Kidney (tissue), 14 donors: ENCODE data around the gene LBX2. TPM values are rescaled to one million over a fixed set of nuclear protein-coding genes. Genes with fewer than 3 reads are reported as not detected.

Experiments
- DNase-seq, 5 donors: peaks; one replicate each; pipeline ENCODE4 v3.0.0-alpha.2; 2013 to 2020
- FAIRE-seq: peaks from 2 replicates; lab custom pipeline; 2012; peaks lifted over from hg19 to GRCh38; lab: Jason Lieb, UNC
- H3K27ac ChIP-seq, 2 donors: one replicate each; pipeline ENCODE4 v1.7.0; 2013; ENCODE audit warnings: low read depth in 2 of 2, low read length in 2 of 2, inconsistent platforms in 1 of 2
- H3K27me3 ChIP-seq: one replicate; pipeline ENCODE4 v1.7.1; 2013; ENCODE audit warnings: low read length, inconsistent platforms; ENCODE audit not compliant: control insufficient read depth, insufficient read depth
- H3K36me3 ChIP-seq, 3 donors: one replicate each; pipeline versions ENCODE4 v1.7.0 to v1.7.1; 2013; ENCODE audit warnings: low read length in 3 of 3, control low read depth in 1 of 3, inconsistent platforms in 1 of 3; ENCODE audit not compliant: insufficient read depth in 3 of 3, control insufficient read depth in 2 of 3
- H3K4me1 ChIP-seq, 3 donors: one replicate each; pipeline versions ENCODE4 v1.7.0 to v1.7.1; 2013; ENCODE audit warnings: low read length in 3 of 3, inconsistent platforms in 1 of 3, low read depth in 1 of 3; ENCODE audit not compliant: control insufficient read depth in 2 of 3, insufficient read depth in 2 of 3
- H3K4me3 ChIP-seq, 3 donors: one replicate each; pipeline versions ENCODE4 v1.7.0 to v1.8.1; 2013; ENCODE audit warnings: low read length in 3 of 3, control low read depth in 1 of 3, inconsistent platforms in 1 of 3
- H3K9ac ChIP-seq, 3 donors: one replicate each; pipeline versions ENCODE4 v1.7.0 to v1.7.1; 2013; ENCODE audit warnings: low read length in 3 of 3, control low read depth in 1 of 3, inconsistent platforms in 1 of 3
- H3K9me3 ChIP-seq, 3 donors: one replicate each; pipeline versions ENCODE4 v1.7.0 to v1.7.1; 2013; ENCODE audit warnings: low read length in 3 of 3, control low read depth in 1 of 3, inconsistent platforms in 1 of 3; ENCODE audit not compliant: control insufficient read depth in 2 of 3, insufficient read depth in 1 of 3
- CTCF ChIP-seq: IDR thresholded peaks from 3 replicates; pipeline ENCODE4 v1.5.1; 2012; ENCODE audit warnings: mild to moderate bottlenecking, moderate library complexity, borderline replicate concordance; ENCODE audit not compliant: insufficient read depth; ENCODE audit errors: extremely low read depth
- intact Hi-C: fragments of 100-400 bp; cut with DNase I; formaldehyde crosslinking; loops from one replicate; pipeline ENCODE4 v1.11.1; 2022
- polyA plus RNA-seq: library from polyadenylated mRNA; stranded (reverse); fragments of 350-450 nt; fragmentation: Illumina TruSeq; extraction: RNeasy Lipid Tissue Mini Kit (QIAGEN cat#74804); gene quantifications from one replicate; pipeline ENCODE4 v1.2.3, GENCODE V29; 2014; ENCODE audit warnings: low read depth, low replicate concordance; ENCODE audit not compliant: insufficient read depth
- total RNA-seq: library from RNA; stranded (reverse); fragmentation: NEBNext Ultra II Directional; extraction: Animal tissue kit (Norgen Biotek cat#: 25700); gene quantifications from one replicate; pipeline ENCODE4 v1.2.1, GENCODE V29; 2021
- donor health status: control.
- donor health status: control.
- donor health status: control.
- donor health status: control.
- donor health status: control.
- donor health status: DM: yes; HTN: yes; CAD: no.
- donor health status: Normal renal cell carcinoma (clear cell type).

LBX2 gene
- total and polyA plus RNA-seq, 2 donors from 2014 or later: 1.5 to 2.5 TPM

- Histone ChIP-seq H3K4me3 (peak overlapping the region in 1 of 3 donors; percentile 13), H3K27ac (no peak overlapping the region), H3K36me3 (no peaks in the 10 kb centered on the region), H3K4me1 (peaks cover 0 to 5% (median 0%) of the 10 kb centered on the region in 3 donors), H3K9me3 (no peaks in the 10 kb centered on the region), H3K9ac (no peak overlapping the region), H3K27me3 (peaks cover 49% of the 10 kb centered on the region)
- intact Hi-C loops: no loop called here
- DNase-seq (no peak), FAIRE-seq (no peak)
- TF ChIP-seq CTCF: no peak
Measured at GRCh38 chr2:74516650-74517049, 17.2 kb upstream of the LBX2 start.

GRCh38 chr2:74515981-74516633 is 16.7 kb upstream of the LBX2 start:
- TF ChIP-seq CTCF: no peak
- Histone ChIP-seq H3K27me3 (peaks cover 55% of the 10 kb centered on the region), H3K9me3 (no peaks in the 10 kb centered on the region), H3K4me1 (peaks cover 0 to 5% (median 0%) of the 10 kb centered on the region in 3 donors), H3K36me3 (no peaks in the 10 kb centered on the region), H3K4me3 (peak overlapping the region in 1 of 3 donors; percentile 13), H3K27ac (no peak overlapping the region), H3K9ac (no peak overlapping the region)
- DNase-seq: peak; percentile 86 to 91 (median 89)
- intact Hi-C loops: no loop called here
- FAIRE-seq: no peak

- Histone ChIP-seq H3K27ac (no peak overlapping the region), H3K36me3 (no peaks in the 10 kb centered on the region), H3K4me3 (no peak overlapping the region), H3K27me3 (peaks cover 60% of the 10 kb centered on the region), H3K9me3 (no peaks in the 10 kb centered on the region), H3K4me1 (peaks cover 0 to 5% (median 0%) of the 10 kb centered on the region in 3 donors), H3K9ac (no peak overlapping the region)
- no peak for TF ChIP-seq CTCF
- intact Hi-C loops: no loop called here
- FAIRE-seq (no peak), DNase-seq (peak in 4 of 5 donors; percentile 9 to 65 (median 23))
Measured at GRCh38 chr2:74515271-74515980, 16.0 kb upstream of the LBX2 start.
